Activated T-cell treated with anti-CD3 and anti-CD28 coated beads, Interleukin-2, amount 50 U/mL, for 48 hours (primary cell): Measurements from ENCODE around the gene SLF1.

ENCODE experiments used
- DNase-seq, 2 experiments: peaks; one replicate each; pipeline ENCODE4 v3.0.0-alpha.2; 2020

Gene SLF1

DNA sequence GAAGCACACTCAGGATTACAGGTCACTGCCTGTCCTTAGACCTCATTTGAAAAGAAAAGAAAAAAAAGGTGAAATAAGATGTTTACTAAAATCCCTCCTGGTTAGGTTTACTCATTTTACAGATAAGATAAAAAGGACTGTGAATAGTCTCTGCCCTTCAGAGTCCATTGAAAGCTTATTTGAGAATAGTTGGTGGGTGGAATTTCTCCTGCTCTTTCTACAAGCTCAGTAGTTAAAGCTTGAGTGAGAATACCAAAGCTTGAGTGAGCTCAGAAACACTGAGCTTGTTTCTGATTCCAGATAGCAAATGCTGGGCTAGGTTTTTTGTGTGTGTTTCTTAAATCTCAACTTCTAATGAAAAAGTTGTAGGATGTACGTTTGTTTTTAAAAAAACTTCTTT is 106.7 kb downstream of the SLF1 start:
- DNase-seq = no peak

DNA sequence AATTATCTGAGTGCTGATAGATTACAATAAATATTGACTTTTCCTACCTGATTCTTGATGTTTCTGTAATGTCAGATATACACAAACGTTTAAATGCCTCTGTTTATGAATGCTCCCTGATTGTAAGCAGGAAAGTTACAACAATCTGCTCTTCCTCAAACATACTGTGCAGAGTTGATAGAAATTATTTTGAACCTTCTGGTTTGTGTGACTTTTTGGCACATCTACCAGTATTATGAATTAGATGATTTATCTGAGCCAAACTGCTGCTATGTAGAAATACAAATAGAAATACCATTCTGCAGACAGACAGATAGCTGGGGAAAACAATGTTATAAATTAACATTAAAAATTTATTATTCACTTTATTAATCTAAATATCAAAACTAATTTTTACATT is 113.0 kb downstream of the SLF1 start:
- no peak for DNase-seq

DNA sequence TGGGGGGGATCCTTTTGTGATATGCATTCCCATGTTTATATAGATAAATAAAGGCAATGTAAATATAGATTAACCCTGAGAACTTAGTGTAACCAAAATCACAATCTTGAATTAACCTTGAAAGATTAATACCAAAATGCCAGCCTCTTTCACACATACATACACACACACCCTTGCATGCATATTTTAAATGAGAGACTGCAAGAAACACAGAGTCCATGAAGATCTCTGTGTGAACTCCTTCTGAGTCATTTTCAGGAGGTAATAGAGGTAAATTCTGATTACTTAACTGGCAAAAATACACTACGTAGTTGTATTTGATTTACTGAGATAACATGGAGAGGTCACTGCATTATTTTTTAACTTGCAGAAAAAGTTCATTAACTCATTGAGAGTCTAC is 118.0 kb downstream of the SLF1 start:
- no peak for DNase-seq

DNA sequence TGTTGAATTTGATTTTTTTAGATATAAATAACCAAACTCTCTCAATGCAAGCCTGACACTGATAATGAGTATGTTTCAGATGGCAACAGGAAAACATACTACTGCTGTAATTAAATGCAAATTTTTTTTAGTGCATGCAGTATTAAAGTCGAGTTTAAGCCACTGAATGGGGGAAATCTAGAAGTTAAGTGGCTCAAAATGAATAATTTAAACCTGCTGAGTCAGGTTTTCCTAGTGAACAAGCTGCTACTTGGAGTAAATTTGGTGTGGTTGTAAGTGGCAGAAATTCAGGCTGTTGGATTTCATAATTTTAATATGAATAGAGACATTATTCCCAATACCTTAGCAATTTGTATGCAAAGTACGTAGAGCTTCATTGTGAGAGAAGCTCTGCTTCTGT is 121.8 kb downstream of the SLF1 start:
- DNase-seq = no peak

DNA sequence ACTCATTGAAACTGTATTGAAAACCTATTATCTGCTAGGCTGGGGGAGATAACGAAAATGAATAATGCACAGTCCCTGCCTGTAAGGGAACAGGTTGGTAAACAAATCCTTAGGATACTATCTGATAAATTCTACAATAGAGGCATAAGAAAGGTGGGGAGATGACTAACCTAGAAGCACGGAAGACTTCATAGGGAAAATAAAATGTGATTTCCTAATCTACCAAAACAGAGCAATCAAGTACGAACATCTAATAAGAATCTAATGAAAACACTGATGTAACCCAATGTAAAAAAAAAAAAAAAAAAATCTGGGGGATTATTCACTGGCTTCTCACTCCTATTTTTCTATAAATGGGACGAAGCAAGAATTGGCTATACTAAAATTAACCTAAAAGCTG is 124.4 kb downstream of the SLF1 start:
- DNase-seq = no peak

GRCh38 chr5:94744906-94745305 is 126.4 kb downstream of the SLF1 start:
- no peak for DNase-seq

- no peak for DNase-seq
Measured at GRCh38 chr5:94745786-94746730, 127.6 kb downstream of the SLF1 start.

DNA sequence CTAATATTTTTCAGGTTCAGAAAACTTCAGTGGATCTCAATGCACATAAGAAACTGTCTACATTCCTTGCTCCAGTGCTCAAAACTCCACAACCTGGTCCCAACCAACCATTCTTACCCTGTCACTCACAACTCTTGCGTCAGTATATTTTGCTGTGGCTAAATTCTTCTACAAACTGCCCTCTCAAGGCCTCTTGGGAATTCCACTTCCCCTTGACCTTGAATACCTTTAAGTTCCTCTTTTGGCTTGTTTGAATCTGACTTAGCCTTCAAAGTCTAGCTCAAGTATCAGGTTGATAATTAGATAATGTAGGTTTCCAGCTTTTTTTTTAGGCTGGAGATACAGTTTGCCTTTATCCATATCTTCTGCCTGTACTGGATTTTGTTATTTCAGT is 128.3 kb downstream of the SLF1 start:
- DNase-seq = no peak
